Gastroesophageal sphincter (tissue), 4 donors: ENCODE data around the gene GFPT2. TPM values are rescaled to one million over a fixed set of nuclear protein-coding genes. Genes with fewer than 3 reads are reported as not detected.
A peak's percentile ranks its signal among the peaks of the same experiment; 100 is the strongest.

Experiments used
- ATAC-seq: fragments of 150-250 bp; one replicate; pipeline ENCODE4 v1.9.1; 2016; ENCODE audit warnings: mild to moderate bottlenecking, moderate library complexity
- H3K27ac ChIP-seq, 4 donors: fragments of 200-600 bp; sonication (generic) in 3 of 4; 1 replicate in 3 of 4; 2 replicates in 1 of 4; pipeline ENCODE4 v1.5.1; 2016 to 2019
- H3K27me3 ChIP-seq: fragments of 200-600 bp; sonication (generic); one replicate; pipeline ENCODE4 v1.5.1; 2019
- H3K36me3 ChIP-seq, 2 donors: fragments of 200-600 bp; sonication (generic); one replicate each; pipeline ENCODE4 v1.5.1; 2019; ENCODE audit warnings: control low read depth in 1 of 2
- H3K4me1 ChIP-seq, 3 donors: fragments of 200-600 bp; sonication (generic); 1 replicate in 2 of 3; 2 replicates in 1 of 3; pipeline ENCODE4 v1.5.1; 2016 to 2019; ENCODE audit warnings: control low read depth in 2 of 3
- H3K4me3 ChIP-seq, 2 donors: fragments of 200-600 bp; sonication (generic); one replicate each; pipeline ENCODE4 v1.5.1; 2019; ENCODE audit warnings: mild to moderate bottlenecking in 1 of 2, moderate library complexity in 1 of 2
- H3K9me3 ChIP-seq, 3 donors: fragments of 200-600 bp; sonication (generic); one replicate each; pipeline ENCODE4 v1.5.1; 2017 to 2019; ENCODE audit warnings: control low read depth in 2 of 3
- EP300 ChIP-seq: sonication (generic); formaldehyde crosslinking; IDR thresholded peaks from one replicate; pipeline ENCODE4 v1.6.1; 2017; ENCODE audit warnings: antibody characterized with exemption, mild to moderate bottlenecking
- POLR2A ChIP-seq, 2 donors: fragments of 450-650 bp; IDR thresholded peaks; one replicate each; pipeline ENCODE4 v1.6.1; 2017; ENCODE audit warnings: antibody characterized with exemption in 2 of 2, mild to moderate bottlenecking in 2 of 2, moderate library complexity in 1 of 2
- POLR2AphosphoS5 ChIP-seq: sonication (generic); formaldehyde crosslinking; IDR thresholded peaks from one replicate; pipeline ENCODE4 v1.6.1; 2017; ENCODE audit warnings: antibody characterized with exemption
- WGBS, 2 donors: methylation state at CpG; one replicate each; pipeline ENCODE4 v1.1.5; 2018; ENCODE audit warnings: low coverage in 1 of 2; 5-methylcytosine and 5-hydroxymethylcytosine counted together
- total RNA-seq, 4 donors: library from RNA; depleted of rRNA; stranded (reverse); fragments of >200 nt; gene quantifications; one replicate each; pipeline ENCODE4 v1.1.0, GENCODE V29; 2016
- TF ChIP-seq, protein P1 (sequence below), 4 experiments: fragments of 200-600 bp in 2 of 4; fragments of 450-650 bp in 2 of 4; sonication (generic) in 1 of 4; IDR thresholded peaks; one replicate each; pipeline ENCODE4 v1.5.1; 2017 to 2019; ENCODE audit warnings: antibody characterized with exemption in 4 of 4, mild to moderate bottlenecking in 2 of 4, moderate library complexity in 2 of 4

GFPT2 gene
- total RNA-seq, 4 donors from 2014 or later: 28.7 to 94.1 (median 34.1) TPM

GRCh38 chr5:180329606-180330269 is 23.4 kb downstream of the GFPT2 start:
- peak overlapping the region in 3 of 4 donors; percentile 54 for H3K27ac ChIP-seq
- no peak for TF ChIP-seq POLR2AphosphoS5
- no peak for TF ChIP-seq POLR2A (IDR thresholded peaks at IDR 0.05)
- TF ChIP-seq, protein P1, sequence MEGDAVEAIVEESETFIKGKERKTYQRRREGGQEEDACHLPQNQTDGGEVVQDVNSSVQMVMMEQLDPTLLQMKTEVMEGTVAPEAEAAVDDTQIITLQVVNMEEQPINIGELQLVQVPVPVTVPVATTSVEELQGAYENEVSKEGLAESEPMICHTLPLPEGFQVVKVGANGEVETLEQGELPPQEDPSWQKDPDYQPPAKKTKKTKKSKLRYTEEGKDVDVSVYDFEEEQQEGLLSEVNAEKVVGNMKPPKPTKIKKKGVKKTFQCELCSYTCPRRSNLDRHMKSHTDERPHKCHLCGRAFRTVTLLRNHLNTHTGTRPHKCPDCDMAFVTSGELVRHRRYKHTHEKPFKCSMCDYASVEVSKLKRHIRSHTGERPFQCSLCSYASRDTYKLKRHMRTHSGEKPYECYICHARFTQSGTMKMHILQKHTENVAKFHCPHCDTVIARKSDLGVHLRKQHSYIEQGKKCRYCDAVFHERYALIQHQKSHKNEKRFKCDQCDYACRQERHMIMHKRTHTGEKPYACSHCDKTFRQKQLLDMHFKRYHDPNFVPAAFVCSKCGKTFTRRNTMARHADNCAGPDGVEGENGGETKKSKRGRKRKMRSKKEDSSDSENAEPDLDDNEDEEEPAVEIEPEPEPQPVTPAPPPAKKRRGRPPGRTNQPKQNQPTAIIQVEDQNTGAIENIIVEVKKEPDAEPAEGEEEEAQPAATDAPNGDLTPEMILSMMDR (IDR thresholded peaks at IDR 0.05): no peak
- no peak for TF ChIP-seq EP300
- H3K9me3 ChIP-seq: no peaks in the 10 kb centered on the region
- WGBS, 2 donors: 89 to 100% methylated on average over 1 to 6 of the region's 8 CpGs
- no peak overlapping the region for H3K4me3 ChIP-seq
- peaks cover 0 to 34% (median 0%) of the 10 kb centered on the region in 3 donors for H3K4me1 ChIP-seq
- no peaks in the 10 kb centered on the region for H3K27me3 ChIP-seq
- ATAC-seq: no peak
- H3K36me3 ChIP-seq: peaks cover 0 to 53% of the 10 kb centered on the region in 2 donors

DNA sequence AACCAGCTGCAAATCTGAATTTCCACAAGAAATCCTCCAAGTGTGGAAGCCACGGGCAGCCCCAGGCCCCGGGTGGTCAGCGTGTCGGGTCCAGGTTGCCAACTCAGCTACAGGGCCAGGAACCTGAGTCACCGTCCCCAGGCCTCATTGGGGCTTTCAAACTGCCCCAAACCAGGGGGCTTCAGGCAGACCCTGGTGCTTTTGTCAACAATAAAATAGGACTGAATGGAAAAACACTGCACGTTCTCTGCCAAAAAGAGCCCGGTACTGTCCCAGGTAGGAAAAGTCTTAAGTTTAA is 24.0 kb downstream of the GFPT2 start:
- H3K27me3 ChIP-seq: no peaks in the 10 kb centered on the region
- WGBS, 2 donors: 70 to 78% methylated on average over 2 to 4 of the region's 7 CpGs
- peaks cover 0 to 34% (median 0%) of the 10 kb centered on the region in 3 donors for H3K4me1 ChIP-seq
- H3K4me3 ChIP-seq: no peak overlapping the region
- ATAC-seq: no peak
- peaks cover 0 to 53% of the 10 kb centered on the region in 2 donors for H3K36me3 ChIP-seq
- TF ChIP-seq, protein P1 (IDR thresholded peaks at IDR 0.05): no peak
- TF ChIP-seq POLR2AphosphoS5 (no peak), EP300 (no peak), POLR2A (IDR thresholded peaks at IDR 0.05) (no peak)
- no peaks in the 10 kb centered on the region for H3K9me3 ChIP-seq
- H3K27ac ChIP-seq: no peak overlapping the region

- TF ChIP-seq, protein P1 (IDR thresholded peaks at IDR 0.05): peak in 3 of 4 experiments; percentile 66 to 80 (median 75)
- TF ChIP-seq EP300: no peak
- Histone ChIP-seq H3K27ac (no peak overlapping the region), H3K4me1 (peaks cover 0 to 34% (median 0%) of the 10 kb centered on the region in 3 donors), H3K4me3 (no peak overlapping the region), H3K27me3 (no peaks in the 10 kb centered on the region), H3K9me3 (no peaks in the 10 kb centered on the region), H3K36me3 (peaks cover 0 to 53% of the 10 kb centered on the region in 2 donors)
- WGBS, 2 donors: 85 to 90% methylated on average over 2 to 12 of the region's 31 CpGs
- ATAC-seq: peak; percentile 20
Measured at GRCh38 chr5:180328296-180329137, 24.6 kb downstream of the GFPT2 start.

GRCh38 chr5:180326989-180327565 is 26.1 kb downstream of the GFPT2 start:
- no peak overlapping the region for H3K27ac ChIP-seq
- WGBS, 2 donors: 89 to 100% methylated on average over 1 to 7 of the region's 10 CpGs
- no peaks in the 10 kb centered on the region for H3K27me3 ChIP-seq
- H3K4me3 ChIP-seq: no peak overlapping the region
- peaks cover 0 to 28% (median 0%) of the 10 kb centered on the region in 3 donors for H3K4me1 ChIP-seq
- H3K36me3 ChIP-seq: peaks cover 0 to 60% of the 10 kb centered on the region in 2 donors
- no peaks in the 10 kb centered on the region for H3K9me3 ChIP-seq
- no peak for ATAC-seq
- TF ChIP-seq POLR2AphosphoS5: no peak
- TF ChIP-seq EP300: no peak
- TF ChIP-seq, protein P1 (IDR thresholded peaks at IDR 0.05): no peak
- TF ChIP-seq POLR2A (IDR thresholded peaks at IDR 0.05): no peak
